NCI-H187 treated with DMSO at 0.1 percent for 48 hours (cell line): ENCODE data around the gene USP12.
"Not testable (repeated sequence)": the region's sequence is repeated elsewhere in the genome, so short reads cannot be mapped to it uniquely, and the experiment has no call there.

Experiments
- DNase-seq: peaks from one replicate; lab custom pipeline; 2025; lab: John Stamatoyannopoulos, UW

USP12 gene, protein sequence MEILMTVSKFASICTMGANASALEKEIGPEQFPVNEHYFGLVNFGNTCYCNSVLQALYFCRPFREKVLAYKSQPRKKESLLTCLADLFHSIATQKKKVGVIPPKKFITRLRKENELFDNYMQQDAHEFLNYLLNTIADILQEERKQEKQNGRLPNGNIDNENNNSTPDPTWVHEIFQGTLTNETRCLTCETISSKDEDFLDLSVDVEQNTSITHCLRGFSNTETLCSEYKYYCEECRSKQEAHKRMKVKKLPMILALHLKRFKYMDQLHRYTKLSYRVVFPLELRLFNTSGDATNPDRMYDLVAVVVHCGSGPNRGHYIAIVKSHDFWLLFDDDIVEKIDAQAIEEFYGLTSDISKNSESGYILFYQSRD

DNA sequence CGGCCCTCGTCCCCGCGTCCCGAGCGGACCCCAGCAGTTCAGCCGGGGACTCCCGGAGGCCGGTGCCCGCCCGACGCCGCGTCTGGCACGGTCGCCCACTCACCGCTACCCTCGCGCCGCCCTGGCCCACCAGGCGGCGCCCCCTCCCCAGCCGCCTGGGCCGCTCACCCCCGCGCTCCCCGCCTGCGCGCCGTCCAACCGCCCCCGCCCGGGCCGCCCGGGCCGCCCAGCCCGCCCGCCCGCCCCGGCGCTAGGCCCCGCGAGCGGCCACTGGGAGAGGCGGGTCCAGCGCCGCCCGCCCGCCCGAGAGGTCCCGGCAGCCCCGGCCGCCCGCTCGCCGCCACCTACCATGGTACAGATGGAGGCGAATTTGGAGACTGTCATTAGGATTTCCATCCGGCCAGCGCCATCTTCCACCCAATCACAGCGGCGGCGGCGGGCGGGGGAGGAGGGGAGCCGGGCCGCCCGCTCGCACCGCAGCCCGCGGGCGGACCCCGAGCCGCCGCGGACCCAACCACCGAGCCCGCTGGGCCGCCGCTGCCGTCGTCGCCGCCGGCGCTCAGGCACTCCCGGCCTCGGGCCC, at the start of gene USP12:
TSS of gene USP12 (minus strand) at position 568 of the 583 bp plus-strand sequence. CDS start at position 396, 172 bp downstream.
- no peak for DNase-seq

DNA sequence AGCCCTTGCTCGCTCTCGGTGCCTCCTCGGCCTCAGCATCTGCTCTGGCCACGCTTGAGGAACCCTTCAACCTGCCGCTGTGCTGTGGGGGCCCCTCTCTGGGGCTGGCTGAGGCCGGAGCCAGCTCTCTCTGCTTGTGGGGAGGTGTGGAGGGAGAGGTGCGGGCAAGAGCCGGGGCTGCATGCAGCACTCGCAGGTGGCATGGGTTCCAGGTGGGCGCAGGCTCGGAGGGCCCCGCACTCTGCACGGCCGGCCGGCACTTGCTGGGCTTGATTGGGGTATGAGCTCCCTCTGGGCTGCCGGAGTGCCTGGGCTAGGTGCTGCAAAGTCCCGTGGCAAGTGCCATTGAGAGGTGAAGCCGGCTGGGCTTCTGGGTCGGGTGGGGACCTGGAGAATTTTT, 48.0 kb upstream of the USP12 start:
- no peak for DNase-seq

DNA sequence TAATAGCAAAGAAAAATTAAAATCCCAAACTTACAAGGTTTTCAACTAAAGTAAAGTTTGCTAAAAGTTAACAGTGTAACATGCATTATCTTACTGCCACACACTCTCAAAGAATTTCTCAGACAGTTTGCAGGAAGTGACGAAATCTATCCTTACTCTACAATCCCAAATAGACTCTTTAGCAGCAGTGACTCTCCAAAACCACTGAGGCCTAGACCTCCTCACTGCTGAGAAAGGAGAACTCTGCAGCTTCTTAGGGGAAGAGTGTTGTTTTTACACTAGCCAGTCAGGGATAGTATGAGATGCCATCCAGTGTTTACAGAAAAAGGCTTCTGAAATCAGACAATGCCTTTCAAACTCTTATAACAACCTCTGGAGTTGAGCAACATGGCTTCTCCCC, 47.2 kb upstream of the USP12 start:
- not testable (repeated sequence) for DNase-seq

DNA sequence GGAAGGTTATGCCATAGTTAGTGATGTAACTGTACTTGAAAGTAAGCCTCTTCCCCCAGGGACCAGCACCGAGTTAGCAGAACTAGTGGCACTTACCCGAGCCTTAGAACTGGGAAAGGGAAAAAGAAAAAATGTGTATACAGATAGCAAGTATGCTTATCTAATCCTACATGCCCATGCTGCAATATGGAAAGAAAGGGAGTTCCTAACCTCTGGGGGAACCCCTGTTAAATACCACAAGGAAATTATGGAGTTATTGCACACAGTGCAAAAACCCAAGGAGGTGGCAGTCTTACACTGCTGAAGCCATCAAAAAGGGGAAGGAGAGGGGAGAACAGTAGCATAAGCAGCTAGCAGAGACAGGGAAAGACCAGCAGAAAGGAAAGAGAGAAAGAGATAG, 46.2 kb upstream of the USP12 start:
- DNase-seq = not testable (repeated sequence)

DNA sequence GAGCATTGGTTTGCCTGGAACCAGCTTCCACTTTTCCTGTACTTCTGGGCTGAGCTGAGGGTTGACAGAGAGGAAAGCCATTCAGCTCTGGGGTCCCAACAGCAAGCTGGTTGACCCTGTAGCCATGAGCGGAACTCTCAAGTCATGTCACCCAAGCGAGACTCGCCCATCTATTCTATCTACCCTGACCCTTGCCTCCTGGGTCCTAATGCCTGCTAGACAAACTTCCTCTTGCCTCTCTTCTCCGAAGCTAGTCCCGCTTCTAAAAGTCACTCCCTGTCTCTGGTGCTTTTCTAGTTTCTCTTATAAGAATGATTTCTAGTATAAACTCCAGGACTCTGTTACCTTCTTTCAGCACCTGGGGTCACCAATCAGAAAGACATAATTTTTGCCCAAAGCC, 41.8 kb upstream of the USP12 start:
- not testable (repeated sequence) for DNase-seq

DNA sequence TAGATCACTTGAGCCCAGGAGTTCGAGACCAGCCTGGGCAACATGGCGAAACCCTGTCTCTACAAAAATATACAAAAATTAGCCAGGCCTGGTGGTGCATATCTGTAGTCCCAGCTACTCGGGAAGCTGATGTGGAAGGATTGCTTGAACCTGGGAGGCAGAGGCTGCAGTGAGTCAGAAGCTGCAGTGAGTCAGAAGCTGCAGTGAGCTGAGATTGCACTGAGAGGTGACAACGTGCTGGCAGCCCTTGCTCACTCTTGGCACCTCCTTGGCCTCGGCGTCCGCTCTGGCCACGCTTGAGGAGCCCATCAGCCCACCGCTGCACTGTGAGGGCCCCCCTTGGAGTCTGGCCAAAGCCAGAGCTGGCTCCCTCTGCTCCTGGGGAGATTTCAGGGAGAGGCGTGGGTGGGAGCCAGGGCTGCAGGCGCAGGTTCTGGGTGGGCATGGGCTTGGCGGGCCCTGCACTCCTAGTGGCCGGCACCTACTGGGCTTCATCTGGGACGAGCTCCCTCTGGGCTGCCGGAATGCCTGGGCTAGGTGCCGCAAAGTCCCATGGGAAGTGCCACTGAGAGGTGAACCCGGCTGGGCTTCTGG, 40.3 kb upstream of the USP12 start:
- no peak for DNase-seq

DNA sequence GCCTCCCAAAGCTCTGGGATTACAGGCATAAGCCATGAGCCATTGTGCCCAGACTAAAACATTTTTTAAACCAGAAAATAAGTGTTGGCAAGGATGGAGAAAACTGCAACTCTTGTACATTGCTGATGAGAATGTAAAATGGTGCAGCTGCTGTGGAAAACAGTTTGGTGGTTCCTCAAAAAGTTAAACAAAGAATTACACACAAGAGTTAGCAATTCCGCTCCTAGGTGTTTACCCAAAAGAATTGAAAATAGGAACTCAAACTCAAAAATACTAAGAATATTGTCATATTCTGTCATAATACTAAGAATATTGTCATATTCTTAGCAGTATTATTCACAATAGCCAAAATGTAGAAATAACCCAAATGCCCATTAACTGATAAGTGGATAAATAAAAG, 39.7 kb upstream of the USP12 start:
- no peak for DNase-seq

DNA sequence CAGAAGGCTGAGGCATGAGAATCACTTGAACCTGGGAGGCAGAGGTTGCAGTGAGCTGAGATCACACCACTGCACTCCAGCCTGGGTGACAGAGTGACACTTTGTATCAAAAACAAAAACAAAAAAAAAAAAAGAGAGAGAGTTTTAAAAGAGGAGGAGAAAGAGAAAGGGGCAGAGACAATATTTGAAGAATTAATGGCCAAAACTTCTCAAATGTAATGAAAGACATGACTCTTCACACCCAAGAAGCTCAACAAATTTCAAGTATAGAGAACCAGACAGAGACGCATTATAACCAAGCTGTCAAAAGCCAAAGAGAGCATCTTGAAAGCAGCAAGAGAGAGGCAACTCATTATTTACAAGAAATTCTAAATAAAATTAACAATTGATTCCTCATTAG, 36.9 kb upstream of the USP12 start:
- no peak for DNase-seq

DNA sequence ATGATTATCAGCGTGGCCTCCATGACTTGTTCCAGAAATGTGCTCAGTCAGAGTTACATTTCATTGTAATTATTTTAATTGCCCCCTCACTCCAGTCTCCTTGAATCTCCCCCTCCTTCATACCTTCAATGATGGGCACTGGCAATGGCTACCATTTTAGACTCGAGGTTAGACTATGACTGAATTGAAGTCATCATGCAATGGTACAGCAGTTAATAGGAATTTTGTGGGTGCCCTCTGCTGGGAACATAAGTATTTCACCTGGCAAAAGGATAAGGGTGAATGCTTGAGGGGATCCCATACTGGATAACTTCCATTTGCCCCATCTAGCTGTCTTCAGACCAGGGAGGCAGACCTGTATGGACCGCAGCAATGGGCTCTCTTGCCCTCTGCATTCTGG, 32.2 kb upstream of the USP12 start:
- no peak for DNase-seq

DNA sequence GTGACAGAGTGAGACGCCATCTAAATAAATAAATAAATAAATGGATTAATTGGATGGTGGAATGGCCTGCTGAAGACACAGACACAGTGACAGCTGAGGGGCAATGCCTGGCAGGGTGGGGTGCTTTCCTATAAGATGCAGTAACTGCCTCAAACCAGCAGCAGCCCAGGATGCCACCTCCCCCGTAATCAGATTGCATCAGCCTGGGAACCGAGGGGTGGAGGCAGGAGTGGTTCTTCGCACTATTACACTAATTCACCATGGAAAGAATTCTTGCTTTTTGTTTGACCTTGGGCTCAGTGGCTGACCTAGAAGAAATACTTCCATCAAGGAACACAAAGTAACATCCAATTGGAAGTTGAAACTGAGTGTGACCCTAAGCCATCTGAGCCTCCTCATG, 31.6 kb upstream of the USP12 start:
- no peak for DNase-seq

DNA sequence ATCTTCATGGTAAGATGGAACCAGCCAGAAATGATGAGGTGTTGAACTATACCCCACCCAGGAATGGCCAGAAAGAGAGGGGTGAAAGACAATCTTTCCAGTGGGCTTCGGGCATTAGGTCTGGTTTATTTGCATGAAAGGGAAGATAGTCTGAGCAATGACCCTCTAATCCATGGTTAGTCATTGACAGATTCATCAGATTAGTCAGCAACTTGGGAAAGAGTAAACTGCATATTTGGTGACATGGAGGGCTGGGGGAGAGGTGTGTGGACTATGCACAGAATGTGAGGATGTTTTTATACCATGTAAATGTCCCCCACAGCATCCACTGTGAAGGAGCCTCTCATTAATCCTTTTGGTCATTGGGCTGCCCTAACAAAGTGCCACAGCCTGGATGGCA, 30.1 kb upstream of the USP12 start:
- no peak for DNase-seq

DNA sequence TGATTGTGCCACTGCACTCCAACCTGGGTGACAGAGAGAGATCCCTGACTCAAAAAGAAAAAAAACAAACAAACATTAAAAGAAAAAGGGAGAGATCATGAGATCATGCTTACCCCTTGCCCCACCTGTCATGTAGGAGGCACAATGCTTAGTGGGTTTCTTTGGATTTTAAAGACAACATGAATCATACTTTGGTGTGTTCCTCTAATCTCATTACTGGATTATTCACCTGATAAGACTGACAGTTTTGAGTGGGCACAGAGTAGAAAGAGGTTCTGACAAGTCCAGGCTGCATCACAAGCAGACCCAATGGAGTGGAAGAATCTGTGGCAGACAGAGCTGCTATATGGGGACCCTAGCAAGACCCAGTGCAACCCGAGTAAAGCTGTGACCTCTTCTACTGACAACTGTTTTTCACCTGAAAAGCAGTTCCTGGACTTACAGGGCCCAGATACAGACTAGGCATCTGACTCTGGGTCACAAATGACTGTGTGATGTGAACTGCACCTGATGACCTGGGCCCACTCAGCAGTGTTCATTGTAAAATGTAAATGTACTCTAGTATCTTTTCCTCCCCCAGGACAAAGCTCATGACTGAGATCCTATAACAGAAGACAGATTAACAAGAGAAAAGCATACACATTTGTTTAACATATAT, 28.9 kb upstream of the USP12 start:
- DNase-seq = no peak

DNA sequence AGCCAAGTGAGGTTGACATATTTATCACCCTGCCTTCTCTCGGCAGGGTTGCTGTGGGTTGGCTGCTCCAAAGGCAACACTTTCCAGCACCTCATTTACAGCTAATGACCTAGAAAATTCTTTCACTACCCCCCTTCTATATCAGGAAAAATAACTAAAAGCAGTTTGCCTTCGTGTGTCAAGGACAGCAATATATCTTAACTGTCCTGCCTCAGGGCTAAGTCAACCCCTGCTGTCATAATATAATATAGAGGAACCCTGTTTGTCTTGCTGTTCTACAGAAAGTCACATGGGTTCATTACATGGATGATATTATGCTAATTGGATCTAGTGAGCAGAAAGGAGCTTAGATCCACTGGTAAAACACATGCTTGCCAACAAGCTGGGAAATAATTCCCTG, 28.1 kb upstream of the USP12 start:
- DNase-seq = no peak

DNA sequence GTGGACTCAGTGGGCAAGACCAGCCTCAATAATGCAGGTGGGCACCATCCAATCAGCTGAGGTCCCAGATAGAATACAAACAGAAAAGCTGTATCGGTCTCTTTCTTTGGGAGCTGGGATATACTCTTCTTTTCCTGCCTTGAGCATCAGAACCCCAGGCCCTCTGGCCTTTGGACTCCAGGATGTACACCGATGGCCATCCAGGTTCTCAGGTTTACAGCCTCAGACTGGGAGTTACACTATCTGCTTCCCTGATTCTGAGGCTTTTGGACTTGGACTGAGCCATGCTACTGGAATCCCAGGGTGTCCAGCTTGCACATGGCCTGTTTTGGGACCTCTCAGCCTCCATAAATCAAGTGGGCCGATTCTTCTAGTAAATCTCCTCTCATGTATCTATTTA, 27.6 kb upstream of the USP12 start:
- DNase-seq = no peak

DNA sequence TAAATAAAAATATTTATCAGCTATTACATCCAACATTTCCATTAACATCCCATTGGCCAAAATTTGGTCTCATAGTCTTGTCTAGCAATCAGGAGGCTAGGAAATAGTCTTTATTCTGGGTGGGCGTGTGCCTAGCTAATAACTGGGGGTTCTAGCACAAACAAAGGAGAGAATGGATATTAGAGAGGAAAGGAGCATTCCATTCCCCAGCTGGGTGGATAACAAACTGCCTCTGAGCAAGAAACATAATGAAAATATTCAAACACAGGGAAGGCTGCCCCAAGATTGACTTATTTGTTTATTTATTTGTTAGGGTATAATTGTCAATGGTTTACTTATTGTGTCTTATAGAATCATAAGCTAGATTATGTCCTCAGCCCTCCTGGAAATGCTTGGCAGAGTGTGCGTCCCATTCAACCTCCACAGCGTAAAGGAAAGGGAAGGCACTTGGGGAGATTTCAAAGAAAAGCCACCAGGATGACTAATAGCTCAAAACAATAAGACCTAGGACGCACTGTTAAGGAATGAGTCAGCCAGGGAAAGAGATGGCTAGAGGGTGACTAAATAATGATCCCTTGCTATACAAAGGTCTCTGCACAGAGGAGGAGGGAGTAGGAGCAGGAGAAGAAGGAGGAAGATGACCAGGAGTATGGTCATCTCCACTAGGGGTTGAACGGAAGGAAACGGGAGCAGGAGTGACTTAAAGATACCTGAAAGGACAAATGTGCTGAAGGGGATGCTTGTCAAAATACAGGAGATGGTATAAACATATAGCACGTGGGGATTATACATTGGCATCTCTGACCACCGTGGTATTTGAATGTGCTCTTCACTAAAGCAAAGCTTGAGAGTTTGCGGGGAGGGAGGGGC, 23.5 kb upstream of the USP12 start:
- DNase-seq = no peak

DNA sequence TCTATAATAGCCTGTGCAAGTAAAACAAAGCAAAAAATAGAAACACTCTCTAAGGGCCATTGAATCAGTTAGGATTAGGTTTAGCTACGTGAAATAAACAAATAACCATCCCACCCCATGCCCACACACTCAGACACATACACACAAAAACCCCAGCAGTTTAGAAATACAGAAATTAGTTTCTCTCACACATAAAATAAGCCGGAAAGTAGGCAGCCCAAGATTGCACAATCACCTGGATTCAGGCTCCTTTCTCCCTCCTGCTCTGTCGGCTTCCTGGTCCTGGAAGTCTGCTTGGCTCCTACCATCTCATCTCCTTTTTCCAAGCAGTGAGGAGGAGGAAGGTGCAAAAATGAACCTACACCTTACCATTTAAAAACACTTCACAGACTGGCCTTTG, 22.6 kb upstream of the USP12 start:
- no peak for DNase-seq

DNA sequence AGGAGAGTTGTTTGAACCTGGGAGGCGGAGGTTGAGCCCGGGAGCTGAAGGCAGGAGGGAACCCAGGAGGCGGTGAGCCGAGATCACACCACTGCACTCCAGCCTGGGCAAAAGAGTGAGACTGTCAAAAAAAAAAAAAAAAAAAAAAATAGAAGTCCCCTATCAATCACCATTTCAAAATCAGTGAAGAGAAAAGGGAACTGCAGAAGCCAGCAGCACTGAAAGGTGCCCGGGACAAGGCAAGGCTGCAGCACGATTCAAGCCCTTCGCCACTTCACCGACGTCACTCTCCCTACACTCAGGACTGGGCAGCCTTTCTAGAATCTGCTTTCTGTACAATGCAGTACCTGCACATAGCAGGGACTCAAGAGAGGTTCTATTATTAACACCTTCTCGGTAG, 21.9 kb upstream of the USP12 start:
- DNase-seq = no peak

DNA sequence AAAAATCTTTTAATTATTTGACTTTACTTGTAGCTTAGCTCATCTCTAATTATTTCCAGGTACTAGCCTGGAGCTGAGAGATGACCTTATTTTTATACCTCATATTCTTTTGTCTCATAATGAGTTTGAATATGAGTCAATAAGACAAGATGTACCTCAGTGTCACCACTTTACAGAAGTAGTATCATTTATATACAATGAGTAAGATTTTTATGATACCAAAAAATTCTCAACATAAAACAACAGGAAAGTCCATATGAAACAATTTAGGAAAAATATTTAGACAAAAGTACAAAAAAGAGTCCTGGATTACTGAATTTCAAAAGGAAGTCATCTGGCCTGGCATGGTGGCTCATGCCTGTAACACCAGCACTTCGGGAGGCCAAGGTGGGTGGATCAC, 21.4 kb upstream of the USP12 start:
- DNase-seq = no peak

DNA sequence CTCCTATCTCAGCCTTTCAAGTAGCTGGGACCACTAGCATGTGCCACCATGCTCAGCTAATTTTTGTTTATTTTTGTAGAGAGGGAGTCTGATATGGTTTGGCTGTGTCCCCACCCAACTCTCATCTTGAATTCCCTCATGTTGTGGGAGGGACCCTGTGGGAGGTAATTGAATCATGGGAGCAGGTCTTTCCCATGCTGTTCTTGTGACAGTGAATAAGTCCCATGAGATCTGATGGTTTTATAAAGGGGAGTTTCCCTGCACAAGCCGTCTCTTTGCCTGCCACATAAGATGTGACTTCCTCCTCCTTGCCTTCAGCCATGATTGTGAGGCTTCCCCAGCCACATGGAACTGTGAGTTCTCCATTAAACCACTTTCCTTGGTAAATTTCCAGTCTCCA, 20.8 kb upstream of the USP12 start:
- not testable (repeated sequence) for DNase-seq

DNA sequence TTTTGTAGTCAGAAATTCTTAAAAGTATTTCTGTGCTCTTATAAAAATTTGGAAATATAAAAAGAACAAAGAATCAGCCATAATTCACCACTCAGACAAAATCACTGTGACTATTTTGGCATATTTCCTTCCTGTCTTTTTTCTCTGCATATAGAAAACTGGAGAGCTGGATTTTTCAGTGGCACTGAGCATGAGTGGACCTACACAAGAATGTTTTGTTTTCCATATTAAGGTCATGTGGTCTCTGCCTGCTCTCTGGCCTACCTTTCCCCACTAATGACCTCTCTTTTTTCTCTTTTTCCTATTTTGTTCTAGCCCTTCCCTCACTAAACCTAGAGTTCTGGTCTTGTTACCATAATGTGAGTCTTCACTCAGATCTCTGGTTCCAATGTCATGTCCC, 17.6 kb upstream of the USP12 start:
- DNase-seq = no peak

DNA sequence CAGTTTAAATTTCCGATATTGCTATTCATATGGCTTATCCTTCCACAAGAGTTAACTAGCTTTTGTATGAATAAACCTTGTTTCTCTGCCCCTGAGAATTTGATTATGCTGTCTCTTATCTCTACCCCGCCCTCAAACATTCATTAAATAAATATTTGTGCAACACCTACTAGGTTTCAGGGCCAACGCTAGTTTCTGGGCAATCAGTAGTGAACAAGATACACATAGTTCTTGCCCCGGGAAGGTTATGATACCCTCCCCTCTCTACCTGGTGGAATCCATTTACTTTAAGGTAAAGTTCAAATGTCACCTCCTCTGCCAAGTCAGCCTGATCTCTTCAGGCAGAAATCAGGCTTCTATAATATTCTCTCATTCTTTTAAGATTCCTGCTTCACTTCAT, 16.6 kb upstream of the USP12 start:
- no peak for DNase-seq

DNA sequence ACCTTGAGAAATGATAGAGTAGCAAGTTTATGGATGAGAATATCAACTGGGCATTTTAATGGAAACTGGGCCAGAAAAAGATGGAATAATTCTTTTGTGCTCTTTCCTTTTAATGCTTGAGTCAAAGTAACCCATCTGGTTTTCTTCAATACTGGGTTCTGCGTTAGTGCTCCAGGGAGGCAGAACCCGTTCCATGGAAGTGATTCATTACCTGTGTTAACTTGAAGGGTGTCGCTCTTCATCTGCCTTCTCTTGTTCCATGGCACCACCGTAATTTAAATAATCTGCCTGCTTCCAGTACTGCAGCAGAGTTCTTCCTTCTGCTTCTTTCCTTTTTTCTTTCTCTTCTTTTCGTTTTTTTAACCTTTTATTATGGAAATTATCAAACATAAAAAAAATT, 14.7 kb upstream of the USP12 start:
- no peak for DNase-seq
